Stimulated activated CD4-positive, alpha-beta T cell treated with anti-CD3 and anti-CD28 coated beads, Interleukin-4, amount 100 ng/mL, for 4 hours (primary cell): ENCODE measurements around the gene MGAT3.

Experiments used
- DNase-seq, 2 experiments: peaks; one replicate each; pipeline ENCODE4 v3.0.0-alpha.2; 2020

The MGAT3 gene

DNA sequence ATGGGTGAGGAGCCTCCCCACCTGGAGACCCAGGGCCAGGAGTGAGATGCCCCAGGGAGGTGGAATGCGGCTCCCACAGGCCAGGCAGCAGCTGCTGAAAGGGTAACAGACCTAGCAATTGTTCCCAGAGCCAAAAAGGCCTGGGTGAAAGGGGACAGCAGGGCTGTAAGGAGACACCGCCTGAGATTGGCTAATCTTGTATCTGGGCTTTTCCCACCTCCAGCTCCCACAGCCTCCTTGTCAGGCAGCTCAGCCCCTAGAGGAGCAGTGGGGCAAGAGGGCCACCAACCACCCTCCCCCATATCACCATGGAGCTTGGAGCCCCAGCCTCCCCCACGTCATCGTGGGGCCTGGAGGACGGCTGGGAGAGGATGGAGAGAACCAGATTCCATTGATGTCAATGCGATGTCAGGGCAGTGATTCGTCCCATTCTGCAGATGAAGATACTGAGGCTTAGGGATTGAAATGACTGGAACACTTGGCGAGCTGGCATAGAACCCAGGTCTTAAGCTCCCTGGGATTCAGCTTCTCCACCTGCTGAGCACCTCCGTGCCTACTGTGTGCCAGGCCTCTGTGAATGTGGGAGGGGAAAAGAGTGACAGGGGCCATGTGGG, 2.9 kb upstream of the MGAT3 start:
- DNase-seq, result no peak

DNA sequence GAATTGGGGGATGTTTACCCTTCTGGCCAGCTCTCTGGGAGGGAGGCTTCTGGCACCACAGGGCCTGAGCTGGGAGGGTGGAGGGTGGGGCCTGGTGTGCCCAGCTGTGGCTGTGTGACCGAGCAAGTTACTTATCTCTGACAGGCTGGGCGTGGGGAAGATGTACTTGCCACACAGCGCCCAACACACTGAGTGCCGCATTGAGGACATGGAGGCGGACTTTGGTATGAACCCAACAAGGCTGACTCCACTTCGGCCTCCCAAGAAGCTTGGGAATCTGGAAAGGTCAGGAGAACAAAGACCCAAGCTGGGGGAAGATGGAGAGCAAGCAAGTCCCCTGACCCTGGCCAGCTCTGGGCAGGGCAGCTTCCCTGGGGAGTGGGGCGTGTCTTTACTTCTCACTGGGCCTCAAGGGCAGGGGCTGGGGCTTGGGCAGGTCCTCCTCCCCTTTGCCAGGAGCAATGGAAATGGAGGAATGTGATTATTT, 2.4 kb upstream of the MGAT3 start:
- DNase-seq, result no peak

DNA sequence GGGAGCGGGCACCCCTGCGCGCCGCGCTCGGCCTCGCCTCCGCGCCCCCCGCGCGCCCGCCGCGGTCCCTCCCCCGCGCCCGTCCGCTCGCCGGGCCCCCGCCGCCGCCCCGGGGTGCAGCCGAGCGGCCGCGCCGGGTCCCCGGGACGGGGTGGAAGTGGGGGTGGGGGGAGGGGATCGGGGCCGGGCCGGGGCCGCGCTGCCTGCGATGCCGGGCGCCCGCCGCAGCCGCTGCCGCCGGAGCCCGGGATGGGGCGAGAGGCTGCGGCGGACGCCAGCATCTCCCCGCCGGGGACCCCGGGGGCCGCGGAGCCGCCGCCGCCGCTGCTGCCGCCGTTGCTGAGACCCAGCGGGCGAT, 365 bp downstream of the MGAT3 start:
- no peak for DNase-seq

DNA sequence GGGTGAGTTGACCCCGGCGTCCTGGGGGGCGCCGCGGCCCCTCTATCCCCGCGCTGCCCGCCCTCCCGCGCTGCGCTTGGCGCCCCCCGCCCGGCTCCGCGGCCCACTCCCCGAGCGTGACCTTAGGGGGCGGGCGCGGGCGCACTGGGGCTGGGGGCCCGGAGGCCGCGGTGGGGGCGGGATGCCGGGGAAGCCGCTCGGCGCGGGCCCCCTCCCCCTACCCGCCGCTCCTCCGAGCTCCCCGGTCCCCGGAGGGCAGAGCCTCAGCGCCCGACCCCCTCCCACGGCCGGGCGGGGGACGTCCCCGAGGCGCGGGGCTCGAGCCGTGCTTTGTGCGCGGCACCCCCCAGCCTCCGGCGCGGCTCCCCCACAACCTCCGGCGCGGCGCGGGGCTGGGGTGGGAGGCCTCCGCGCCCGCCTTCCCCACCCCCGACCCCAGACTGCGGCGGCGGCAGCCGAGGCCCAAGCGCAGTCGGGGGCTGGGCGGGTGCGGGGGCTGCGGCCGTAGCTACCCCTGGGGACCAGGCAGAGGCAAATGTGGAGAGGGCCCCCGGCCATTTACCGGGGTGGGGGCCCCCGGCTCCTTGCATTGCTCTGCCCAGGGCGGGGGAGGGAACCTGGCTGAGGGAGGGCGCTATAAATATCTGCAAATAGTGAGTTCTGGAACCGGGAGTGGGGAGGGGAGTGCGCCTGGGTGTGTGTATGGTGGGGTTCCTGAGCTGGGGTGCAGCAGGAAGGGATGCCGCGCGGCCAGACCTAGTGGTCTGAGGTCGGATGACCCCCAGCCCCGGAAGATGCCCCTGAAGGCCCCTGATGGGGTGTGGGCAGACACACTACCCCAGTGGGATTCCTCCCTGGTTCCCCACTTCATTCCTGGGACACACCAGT, 988 bp downstream of the MGAT3 start:
- no peak for DNase-seq

DNA sequence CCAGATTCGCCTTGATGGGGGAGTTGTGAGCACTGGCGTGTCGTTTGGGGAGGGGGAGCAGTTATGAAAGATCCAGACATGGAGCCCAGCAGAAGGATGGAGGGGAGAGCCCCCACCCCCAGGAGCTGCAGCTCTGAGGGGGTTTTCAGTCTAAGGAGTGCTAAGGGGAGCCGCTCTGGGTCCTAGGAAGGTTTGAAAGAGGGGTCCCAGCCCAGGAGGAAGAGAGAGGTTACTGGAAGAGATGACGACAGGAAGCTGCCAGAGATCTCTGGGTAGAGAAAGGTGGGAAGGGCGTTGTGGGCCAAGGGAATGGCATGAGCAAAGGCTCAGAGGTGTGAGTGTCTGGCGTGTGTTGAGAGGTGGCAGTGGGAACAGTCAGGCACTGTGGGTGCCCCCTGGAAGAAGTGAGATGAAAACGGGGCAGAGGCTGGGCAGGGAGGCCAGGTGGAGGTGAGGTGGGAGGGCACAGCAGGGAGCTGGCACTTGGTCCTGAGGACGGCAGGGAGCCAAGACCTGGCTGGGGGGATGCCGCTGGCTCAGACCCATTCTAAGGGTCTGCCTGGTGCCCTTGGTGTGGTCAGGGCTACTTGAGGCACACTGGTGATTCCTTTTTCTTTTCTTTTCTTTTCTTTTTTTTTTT, 1.8 kb downstream of the MGAT3 start:
- no peak for DNase-seq

DNA sequence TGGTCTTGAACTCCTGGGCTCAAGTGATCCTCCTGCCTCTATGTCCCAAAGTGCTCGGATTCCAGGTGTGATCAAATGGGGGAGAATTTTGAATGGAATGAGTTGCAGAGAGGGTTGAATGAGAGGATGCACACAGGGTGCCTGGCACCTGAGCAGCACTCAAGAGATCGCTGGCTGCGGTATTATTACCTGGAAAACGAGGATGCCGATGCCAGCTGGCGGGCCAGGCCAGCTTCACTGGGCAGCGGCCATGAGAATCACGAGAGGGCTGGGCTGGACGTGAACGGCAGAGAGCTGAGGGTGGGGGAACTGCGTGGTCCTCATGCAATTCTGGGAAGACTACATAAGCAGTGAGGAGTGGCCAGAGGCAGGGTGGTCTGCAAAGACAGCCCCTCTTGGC, 2.9 kb downstream of the MGAT3 start:
- DNase-seq, result no peak

DNA sequence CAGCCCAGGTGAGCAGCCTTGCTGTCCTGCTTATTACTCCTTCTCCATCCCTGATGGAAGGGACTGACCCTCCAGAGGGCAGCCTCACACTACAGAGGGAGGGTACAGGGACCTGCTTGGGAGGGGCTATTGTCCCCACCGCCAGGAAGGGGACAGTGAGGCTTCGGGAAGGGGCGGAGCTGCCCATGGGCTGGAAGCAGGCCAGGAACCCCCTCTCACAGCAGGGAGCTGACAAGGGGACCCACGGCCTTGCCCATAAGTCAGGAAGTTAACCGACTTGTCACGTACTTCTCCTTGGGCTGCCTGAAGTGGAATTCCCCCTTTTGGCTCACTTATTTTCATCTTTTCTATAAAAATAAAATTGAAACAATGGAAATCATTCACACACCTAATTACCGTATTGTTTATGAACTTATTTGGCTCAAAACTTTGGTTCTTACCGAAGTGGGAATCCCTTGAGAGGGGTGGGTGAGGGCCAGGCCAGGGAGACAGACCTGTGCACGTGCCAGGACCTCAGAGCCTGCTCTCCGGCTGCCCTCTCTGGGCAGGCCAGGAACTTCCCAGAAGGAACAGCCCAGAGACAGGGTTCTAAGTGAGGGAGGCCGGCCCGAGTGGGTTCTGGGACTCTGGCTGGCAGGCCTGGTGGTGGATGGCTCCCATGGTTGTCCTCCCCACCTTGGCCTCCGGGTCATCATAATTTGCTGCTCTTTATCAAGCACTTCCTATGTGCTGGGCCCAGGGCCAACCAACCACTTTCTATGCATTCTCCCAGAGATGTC, 5.8 kb downstream of the MGAT3 start:
- no peak for DNase-seq

DNA sequence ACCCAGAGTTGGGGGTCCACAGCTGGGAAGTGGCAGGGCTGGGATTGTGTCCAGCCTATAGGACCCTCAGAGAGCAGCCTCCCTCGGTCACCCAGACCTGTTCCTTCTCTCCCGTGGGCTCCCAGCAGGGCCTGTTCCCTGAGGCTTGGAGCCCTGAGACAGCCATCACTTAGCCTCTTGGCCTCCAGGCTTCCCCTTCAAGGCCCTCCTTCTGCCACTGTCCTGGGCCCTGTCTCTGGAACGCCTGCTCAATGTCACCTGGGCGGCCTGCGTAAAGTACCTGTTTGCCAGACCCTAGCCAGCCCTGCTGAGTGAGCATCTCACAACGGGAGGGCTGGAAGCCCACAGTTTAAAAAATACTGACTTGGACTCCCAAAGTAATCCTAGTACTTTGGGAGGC, 6.5 kb downstream of the MGAT3 start:
- DNase-seq, result no peak

DNA sequence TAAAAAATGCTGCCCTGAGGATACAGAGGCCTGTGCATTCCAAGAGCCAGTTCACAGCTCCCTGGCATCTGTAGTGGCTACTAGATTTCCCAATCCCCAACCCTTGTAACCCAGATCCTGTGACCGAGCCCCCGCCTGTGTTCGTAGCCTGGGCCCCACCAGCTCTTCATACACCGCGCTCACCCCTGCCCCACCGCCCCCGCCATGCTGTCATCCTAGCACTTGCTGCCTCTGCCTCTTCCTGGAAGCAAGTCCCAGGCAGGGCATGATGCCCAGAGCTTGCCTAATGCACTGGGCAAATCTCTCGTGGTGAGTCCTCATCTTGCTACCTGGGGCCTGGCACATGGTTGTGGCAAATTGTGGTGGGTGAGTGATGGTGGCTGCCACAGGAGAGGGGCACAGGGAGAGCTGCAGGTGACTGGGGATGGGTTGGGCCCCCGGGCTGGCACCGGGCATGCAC, 7.1 kb downstream of the MGAT3 start:
- DNase-seq, result no peak

DNA sequence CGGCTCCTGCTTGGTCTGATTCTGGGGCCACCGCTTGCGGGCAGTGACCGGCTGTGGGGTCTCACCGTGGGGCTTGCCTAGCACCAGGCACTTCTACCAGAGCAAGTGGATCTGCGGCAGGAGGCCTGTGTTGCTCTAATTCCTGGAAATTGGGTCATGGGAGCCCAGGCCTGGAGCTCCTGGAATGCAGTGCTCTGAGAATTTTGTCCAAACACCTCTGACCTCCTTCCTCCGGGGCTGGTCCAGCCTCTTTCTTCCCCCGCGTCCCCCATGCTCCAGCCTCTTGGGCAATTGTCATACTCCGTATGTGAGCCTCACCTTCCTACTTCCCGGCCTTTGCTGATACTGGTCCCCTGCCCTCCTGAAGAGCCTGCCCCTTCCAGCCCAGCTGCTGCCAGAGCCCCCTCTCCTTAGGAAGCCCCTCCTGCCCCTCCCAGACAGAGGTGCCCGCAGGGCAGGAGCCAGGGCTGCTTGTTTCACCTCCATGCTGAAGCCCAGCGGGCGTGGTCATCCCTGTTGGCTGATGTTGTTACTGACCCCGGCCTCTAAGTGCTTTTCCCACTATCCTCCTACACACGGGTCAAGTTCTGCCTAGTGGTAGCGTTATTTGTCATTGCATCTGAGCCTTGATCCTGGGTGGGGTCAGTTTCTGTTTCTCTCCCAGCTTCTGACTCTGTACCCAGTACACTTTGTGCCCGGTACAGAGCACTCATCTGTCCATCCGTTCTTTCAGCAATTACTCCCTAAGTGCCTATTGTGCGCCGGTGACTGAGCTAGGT, 9.6 kb downstream of the MGAT3 start:
- DNase-seq, result no peak

DNA sequence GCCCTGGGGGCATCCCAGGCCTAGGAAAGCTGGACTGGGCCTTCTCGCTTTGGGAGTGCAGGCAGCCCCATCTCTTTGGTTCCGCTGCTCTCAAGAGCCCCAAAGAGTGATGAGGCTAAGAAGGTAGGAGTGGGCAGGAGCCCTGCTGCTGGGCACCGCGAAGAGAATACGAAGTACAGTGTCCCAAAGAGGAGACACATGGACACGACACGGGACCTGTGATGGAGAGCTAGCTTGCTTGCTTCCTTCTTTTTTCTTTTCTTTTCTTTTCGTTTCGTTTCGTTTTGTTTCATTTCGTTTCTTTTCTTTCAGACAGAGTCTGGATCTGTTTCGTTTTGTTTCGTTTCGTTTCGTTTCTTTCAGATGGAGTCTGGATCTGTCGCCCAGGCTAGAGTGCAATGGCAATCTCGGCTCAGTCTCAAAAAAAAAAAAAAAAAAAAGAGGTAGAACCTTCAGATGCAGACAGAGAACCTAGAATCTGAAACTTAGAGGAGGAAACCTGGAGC, 10.6 kb downstream of the MGAT3 start:
- no peak for DNase-seq

DNA sequence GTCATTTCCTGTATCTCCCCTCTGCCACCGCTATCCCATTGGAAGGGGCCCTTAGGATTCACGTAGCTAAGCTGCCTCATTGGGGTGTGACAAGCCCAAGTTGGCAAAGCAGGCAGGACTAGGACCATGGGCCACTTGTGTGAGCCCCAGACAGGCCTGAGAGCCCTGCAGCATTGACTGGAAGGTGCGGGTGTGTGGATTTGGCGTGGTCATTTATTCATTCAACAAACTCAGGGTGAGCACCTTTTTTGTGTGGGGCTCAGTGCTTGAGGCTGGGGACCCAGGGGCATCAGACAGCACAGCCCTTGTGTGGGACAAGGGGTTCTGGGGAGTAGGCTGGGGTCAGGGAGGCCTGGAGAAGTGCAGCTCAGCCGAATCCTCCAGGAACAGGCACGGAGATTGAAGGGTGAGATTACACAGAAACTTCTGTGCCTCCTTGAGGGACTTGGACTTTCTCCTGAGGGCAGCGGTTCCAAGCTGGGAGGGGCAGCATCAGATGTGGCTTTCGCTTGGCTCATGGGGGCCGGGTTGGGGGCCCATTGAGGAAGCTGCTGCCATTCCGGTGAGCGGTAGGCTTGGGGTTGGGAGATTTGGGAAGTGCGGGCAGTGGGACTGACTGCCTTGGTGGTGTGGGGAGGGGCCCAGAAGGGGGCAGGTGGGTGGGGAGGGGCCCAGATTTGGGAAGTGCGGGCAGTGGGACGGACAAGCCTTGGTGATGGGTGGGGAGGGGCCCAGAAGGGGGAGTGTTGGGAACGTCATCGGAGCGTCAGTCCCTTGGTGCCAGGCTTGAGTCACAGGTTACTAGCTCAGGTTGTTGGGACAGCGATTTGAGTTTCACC, 11.9 kb downstream of the MGAT3 start:
- no peak for DNase-seq

DNA sequence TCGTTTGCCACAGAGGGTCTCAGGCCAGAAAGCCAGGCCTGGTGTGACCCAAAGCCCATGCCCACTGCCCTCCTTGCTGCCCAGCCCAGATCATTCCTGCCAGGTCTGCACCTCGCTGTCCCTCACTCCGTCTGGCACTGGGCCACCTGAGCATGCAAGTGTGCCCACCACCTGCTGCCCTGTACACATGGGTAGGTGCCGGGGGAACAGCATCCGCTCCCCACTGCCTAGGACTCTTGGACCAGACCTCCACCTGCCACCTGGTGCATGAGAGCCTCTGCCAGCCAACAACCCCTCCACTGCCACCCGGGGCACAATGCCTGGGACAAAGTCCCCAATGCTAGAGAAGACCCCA, 12.5 kb downstream of the MGAT3 start:
- no peak for DNase-seq

DNA sequence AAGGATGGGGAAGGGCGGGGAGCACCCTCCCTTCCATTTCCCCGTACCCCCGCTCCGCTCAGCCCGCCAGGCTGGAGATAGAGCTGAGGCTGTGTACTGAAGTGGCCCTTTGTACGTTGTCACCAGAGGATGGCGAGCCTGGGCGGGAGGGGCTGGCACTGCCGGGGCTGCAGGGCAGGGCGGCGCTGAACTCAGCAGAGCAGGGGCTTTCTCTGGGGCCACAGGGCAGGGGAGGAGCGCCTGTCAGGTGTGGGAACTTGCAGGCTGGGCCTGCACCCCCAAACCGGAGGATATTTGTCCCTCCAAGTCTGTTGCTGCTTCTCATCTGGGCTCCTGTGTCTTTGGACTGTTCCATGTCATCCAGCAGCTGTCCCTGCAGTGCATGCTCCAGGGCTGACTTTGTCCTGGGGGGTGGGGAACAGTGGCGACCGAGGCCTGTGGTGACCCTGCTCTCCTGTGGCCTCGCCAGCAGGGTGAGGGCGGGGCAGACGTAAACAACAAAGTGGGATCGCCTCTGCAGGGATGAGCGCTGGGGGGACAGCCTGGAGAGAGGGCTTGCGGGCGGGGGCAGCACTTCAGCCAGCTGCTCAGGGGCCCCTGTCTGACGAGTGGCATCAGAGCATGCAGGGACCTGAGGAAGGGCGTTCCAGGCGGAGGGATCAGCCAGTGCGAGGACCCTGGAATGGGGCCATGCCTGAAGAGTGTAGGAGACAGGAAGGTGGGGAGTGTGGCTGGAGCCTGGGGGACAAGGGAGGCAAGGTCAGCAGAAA, 13.1 kb downstream of the MGAT3 start:
- no peak for DNase-seq

DNA sequence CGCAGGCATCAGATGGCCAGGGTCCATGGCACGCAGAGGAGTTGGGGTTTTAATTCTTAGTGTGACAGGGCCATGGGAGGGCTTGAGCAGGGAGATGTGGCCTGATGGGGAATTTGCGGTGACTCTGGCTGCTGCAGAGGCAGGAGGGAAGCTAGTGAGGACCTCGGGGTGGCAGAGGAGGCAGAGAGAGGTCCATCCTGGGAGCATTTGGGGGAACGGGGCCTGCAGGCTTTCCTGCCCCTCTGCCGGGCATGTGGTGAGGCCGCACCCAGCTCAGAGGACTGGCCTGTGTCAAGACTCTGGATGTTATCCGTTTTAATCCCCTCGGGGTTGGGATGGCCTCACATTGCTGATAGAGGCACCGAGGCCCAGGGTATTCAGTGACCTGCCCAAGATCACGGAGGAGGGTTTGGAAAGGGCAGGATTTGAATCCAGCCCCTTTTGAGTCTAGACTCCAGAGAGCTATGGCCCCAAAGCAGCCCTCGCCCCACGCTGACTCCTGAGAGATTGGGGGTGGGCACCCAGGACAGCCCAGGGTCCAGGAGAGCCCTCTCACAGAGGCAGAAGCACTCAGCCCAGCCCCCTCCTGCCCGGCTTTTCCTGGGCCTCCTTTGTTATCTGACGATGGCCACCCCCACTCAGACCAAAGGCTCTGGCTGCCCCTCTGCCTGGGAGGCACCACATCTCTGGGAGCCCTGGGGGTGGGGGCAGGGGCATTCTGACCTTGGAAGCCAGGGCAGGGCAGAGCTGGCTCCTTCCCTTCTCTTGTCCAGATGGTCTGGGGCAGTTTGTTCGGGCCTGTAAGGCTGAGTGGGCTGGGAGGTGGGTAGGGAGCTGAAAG, 13.9 kb downstream of the MGAT3 start:
- DNase-seq, result no peak

DNA sequence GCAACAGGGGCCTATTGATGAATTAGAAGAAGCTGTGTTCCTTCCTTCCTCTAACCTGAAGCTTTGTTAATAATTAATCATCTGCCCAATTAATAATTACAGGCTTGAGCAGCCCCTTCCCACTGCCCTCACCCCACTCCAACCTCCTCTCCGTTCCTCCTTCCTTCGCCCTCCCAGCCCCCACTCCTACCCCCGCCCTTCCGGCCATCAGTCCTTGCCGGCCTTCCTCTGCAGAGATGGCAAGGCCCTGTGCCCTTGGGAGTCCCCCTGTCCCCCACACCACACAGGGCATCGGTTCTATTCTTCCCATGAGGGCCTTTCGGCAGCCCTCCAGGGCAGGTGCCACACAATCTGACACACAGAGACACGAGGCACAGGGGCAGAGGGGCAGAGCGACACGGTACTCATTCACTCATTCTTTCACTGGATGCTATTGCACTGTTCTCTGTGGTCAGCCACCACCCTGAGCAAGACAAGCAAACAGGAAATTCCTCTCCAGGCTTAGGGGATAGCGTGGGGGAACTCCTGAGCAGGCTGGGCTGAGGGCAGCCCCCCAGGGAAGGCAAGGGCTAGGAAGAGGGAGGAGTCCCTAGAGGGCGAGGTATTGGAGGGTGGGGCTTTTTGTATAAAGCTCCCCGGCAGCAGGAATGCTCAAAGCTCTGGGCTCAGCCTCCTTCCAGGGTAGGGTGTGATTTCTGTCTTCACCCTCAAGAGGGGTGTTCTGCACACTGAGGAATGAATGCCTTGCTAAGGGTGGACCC, 14.7 kb downstream of the MGAT3 start:
- no peak for DNase-seq

DNA sequence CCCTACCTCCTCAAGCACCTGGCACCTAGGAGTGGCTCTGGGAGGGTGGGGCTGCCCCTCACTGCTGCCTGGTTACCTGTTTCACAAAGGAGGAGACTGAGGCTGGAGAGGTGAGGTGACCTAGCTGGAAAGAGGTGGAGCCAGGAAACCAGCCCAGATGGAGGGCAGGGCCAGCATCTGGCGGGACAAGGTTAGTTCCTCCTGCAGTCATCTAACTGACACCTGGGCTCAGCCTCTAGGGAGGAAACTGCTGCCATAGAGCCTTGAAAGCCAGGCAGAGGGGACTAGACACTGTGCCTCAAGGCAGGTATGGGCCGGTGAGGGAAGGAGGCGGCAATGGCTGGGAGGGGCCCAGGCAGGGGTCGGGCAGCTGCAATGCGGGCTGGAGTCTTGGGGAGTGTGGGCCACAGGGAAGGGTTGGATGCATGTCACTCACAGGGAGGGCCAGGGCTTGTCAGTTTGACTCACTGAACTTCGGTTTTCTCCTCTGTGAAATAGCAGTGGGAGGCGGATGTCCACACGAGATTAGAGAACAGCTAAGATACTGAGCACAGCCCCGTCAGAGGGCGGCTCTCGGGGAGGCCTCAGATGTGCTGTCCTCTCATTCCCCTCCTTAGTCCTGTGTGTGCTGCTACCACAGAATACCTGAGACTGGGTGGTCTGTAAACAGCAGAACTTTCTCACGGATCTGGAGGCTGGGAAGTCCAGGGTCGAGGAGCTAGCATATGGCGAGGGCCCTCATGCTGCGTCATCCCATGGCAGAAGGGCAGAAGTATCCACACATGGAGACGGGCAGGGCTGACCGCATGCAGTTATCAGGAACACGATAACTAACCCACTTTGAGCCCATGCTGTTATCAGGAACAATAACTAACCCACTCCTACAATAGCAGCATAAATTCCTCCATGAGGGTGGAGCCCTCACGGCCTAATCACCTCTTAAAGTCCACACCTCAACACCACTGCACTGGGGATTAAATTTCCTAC, 16.1 kb downstream of the MGAT3 start:
- DNase-seq, result no peak
